GM19397 (cell line): ENCODE data around the gene EFCAB6.

Experiments
- ATAC-seq: cut with Tn5 transposase; IDR thresholded peaks from one replicate; pipeline ENCODE4 v1.9.1; 2021; ENCODE audit warnings: mild to moderate bottlenecking, moderate library complexity; ENCODE audit not compliant: unreplicated experiment

Gene EFCAB6

DNA sequence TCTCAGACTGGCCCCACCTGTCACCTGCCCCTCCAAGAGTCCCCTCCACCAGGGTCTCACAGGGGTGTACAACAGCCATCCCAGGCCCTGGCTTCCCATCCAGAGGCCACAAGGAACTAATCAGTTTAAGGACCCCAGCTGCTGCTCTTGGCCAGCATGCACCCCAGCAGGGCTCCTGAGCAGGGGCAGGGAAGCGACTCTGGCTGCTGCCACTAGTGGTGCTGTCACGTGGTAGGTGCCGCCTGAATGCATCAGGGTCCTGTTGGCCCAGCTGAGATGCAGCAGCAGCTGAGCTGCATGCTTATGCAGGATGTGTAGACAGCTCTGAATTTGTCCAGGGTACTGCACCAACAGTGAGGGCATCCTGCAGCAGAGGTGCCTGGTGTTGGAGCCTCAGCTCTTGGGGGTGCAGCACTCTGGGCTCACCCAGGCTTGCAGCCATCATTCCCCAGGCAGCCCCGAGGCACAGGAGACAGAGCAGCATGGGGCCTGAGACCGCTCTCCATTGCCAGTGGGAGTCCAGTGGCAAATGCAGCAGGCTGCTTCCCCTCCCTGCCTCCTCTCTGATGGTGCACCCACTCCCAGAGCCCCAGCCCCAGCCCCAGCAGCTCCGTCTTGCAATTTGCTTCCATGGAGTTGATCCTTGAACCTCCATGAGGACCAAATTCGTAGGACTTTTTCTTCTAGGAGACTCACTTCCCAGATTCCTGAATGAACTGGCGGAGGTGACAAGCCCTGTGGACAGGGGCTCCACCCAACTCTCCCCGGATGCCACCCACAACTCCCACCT lies 301.6 kb downstream of the EFCAB6 start:
- no peak for ATAC-seq

DNA sequence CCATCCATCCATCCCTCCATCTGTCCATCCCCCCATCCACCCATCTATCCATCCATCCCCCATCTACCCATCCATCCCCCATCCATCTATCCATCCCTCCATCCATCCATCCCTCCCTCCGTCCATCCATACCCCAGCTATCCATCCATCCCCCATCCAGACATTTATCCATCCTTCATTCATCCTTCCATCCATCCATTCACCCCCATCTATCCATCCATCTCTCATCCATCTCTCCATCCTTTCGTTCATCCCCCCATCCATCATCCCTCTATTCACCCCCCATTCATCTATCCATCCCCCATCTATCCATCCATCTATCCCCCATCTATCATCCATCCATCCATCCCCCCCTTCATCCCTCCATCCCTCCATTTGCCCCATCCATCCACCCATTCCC lies 302.8 kb downstream of the EFCAB6 start:
- no peak for ATAC-seq

DNA sequence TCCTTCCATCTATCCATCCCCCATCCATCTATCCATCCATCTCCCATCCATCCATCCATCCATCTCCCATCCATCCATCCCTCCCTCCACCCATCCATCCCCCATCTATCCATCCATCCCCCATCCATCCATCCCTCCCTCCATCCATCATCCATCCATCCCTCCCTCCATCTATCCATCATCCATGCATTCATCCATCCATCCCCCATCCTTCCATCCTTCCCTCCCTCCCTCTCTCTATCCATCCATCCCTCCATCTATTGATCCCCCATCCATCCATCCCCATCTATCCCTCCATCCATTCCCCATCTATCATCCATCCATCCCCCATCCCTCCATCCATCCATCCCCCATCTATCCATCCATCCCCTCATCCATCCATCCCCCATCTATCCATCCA lies 303.6 kb downstream of the EFCAB6 start:
- ATAC-seq, result no peak

DNA sequence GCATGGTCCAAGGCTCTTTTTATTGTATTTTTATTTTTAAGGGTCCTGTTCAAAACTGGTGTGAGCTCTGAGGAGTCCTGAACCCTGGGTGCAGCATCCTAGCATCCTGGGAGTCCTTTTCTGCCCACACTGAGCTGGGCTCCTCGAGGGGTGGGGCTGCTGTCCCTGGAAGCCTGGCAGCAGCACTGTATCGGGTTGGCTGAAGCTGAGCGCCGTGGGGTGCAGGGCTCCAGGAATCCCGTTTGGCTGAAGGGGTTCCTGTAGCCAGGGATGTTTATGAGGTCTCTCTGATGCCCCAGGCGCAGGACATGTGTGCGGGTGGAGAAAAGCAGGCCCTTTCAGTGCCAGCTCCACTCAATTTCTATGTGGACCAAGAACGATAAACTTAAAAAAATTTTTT lies 304.9 kb downstream of the EFCAB6 start:
- ATAC-seq, result no peak

DNA sequence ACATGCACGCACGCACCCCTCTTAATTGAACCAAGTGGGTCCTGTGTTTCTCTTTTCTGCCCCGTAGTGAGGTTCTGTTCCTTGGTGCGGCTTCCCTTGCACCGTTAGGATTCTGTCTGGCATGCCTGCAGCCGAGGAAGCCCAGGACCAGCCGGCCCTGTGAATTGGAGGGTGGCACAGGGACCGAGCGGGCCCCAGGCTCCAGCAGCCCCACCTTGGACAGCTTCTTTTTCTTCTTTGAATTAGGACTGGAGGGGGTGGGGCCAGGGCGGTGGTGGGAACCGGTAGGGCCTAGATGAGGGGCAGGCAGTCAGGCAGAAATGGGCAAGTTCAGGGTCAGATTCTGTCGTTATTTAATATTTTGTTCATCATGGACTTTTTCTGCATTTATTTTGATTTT lies 305.6 kb downstream of the EFCAB6 start:
- no peak for ATAC-seq

DNA sequence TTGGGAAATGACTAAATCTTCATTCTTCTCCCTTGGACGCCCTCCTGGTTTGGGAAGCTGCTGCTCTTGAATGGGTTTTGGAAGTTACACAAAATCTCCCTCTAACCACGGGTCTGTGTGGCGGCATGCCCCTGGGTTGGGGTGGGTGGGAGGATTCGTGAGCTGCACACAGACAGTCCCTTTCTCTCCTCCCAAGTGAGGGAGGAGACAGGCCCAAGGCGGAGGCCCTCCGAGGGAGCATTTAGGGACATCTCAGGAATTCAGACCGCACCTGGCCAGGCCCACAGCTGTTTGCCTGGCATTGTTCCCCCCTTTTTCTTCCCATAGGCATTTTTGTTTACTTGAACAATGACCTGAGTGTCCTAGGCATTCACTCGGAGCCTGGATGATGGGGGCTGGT lies 306.2 kb downstream of the EFCAB6 start:
- no peak for ATAC-seq

DNA sequence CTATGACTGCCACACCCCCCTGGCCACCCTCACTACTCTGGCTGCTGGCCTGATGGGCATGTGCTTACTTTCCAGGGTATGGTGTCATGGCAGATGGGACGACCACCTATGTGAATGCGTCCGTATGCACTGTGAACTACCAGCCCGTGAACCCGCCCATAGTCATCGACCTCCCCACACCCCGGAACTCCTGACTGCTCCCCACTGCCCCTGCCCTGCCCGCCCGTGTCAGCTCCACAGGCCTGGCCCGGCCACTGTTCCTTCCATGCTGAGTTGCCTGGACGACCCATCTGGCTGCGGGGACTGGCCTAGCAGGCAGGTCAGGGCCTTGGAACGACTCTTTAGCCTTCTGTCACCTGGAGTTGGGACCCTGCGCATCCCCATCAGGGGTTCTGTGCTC lies 306.7 kb downstream of the EFCAB6 start:
- no peak for ATAC-seq

DNA sequence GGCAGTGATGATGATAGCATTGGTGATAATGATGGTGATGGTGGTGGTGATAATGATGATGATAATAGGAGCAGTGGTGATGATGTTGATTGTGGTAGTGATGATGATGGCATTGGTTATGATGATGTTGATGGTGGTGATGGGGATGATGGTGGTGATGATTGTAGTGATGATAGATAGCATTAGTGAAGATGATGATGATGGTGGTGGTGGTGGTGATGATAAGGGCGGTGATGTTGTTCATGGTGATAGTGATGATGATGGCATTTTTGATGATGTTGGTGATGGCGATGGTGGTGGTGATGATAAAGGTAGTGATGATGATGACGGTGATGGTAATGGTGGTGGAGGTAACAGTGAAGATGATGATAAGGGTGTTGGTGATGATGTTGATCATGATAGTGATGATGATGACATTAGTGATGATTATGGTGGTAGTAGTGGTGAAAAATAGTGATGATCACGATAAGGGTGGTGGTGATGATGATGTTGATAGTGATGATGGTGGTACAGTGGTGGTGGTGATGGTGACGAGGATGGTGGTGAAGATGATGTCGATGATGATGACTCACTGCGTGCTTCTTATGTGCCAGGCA lies 307.3 kb downstream of the EFCAB6 start:
- ATAC-seq, result no peak

DNA sequence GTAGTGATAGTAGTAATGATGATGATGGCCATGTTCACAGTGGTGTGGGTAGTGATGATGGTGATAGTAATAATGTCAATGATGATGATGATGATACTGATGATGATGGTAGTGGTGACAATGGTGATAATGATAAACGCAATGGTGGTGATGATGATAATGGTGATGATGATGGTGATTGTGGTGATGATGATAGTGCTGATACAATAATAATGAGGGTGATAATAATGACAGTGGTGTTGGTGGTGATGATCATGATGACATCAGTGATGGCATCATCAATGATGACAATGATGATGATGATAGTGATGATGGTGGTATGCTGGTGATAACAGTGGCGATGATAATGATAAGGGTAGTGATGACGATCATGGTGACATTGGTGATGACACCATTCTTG lies 308.0 kb downstream of the EFCAB6 start:
- no peak for ATAC-seq

DNA sequence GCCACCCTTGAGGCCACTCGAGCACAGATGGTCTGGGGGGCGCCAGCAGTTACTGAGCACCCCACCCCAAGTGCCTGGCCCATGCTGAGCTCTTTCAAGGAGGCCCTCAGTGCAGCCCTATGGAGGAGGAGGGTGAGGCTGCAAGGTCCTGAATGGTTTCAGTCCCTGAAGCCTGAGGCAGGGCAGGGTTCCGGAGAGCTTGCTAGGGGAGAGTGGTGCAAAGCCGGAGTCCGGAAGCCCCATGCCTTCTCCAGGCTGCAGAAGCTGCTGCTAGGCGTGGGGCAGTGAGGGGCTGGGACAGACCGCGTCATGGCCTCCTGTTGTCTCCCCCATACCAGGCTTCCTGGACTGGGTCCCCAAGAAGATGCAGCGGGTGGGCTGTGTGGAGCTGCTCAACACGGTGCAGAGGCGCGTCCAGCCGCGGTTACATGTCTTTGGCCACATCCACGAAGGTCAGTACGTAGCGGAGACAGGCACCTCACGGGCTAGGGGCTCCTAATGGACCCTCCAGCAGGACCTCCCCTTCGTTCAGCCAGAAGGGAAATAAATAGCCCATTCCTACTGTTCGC lies 309.7 kb downstream of the EFCAB6 start:
- no peak for ATAC-seq

DNA sequence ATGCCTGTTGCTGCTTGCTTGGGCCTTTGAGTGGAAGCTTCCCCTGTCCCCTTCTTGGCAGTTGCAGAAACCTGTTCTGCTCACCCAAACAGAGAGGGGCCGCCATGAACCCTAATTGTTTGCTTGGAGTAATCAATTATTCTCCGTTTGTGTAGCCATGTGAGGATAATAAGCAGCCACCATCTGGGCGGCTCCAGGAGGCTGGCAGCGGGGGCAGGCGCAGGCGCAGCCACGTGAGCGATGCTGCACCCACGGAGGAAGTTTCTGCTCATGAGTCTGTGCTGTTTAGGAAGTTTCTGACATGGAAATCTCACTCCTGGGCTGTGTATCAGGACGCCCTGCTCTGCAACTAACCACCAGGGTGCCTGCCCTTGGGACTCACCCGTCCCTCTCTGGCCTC lies 310.2 kb downstream of the EFCAB6 start:
- no peak for ATAC-seq

DNA sequence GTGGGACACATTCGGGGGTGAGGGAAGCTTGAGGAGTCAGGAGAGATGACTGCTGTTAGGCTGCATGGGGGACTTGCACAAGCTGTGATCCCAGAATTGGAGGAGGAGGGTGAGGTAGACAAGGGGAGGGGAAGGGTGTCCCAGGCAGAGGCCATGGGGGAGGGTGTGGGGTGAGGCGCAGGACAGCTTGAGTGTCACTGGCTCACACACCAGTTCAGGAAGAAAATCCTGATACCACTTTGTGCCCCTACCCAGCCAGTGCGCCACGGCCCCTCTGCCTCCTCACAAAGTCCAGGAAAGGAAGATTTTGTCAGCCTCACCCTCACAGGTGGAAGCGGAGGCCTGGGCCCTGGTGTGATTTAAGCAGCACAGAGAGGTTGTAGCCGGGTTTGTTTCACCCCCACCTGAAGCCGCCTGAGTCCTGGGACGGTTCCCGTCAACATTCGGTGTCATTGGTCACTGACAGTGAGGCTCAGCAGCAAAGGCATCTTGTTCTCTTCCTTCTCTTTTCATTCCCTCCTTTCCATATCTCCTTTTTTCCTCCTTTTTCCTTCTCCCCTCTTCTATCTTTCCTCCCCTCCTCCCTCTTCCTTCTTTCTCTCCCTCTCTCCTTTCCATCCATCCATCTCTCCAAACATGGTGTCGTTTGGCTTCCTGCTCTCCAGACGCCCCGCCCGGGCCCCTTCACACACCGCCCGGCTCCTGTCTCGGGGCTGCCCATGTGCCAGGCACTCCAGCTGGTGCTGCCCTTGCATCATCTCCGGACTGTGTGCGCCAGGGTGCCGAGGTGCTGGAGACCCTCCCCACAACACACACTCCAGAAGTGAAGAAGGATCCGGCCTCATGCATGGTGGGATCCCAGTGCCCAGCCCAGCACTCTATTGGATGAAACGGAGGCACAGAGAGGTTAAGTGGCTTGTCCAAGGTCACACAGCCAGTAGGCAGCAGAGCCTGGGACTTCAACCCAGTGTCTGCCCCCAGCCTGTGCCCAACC lies 311.0 kb downstream of the EFCAB6 start:
- ATAC-seq, result no peak

DNA sequence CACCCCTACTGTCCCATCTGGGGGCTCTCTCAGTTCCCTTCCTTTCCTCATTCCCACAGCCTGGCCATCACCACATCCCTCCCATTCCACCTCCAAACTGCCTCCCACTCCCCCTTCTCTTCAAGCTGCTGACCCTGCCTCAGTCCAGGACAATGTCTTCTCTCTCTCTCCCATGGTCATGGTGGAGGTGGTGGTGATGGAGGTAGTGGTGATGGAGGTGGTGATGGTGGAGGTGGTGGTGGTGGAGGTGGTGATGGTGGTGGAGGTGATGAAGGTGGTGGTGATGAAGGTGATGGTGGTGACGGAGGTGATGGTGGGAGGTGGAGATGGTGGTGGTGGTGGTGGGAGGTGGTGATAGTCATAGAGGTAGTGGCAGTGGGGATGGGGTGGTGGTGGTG lies 313.2 kb downstream of the EFCAB6 start:
- no peak for ATAC-seq

DNA sequence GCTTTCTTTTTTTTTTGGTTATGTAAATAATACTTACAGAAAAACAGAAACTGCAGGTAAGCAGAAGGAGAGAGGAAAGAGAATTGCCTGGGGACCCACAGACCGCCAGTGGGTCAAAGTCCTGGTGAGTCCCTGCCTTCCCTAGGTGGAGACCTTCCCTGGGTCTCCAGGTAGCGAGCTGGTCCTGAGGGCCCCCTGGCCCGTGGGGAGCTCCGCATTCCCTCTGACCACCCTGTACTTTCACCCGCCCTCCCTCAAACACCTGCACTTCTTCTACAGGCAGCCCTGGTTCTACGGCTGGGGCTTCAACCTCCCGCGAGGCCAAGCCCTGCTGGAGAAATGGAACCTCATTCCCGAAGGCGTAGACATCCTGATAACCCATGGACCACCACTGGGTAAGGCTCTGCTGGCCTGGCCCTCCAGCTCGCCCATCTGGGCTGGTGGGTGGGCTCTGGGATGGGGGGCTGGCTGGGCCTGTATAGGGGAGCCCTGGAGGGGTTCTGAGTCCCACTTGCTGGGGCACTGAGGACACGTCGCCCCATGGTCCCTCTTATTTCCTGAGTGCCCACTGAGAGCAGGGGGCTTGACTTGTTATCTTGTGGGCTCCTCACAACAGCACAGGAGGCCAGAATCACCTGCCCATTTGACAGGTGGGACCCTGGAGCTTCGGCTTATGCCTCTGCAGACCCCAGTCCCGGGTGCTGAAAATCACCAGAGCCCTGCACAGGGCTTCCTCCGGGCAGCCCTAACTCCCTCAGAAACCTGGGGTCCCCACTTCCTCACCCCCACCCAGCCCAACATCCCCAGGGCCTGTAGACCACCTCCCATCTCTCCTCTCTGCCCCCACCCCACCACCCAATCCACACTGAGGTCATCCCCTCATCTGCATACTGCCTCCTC lies 313.9 kb downstream of the EFCAB6 start:
- ATAC-seq, result no peak

DNA sequence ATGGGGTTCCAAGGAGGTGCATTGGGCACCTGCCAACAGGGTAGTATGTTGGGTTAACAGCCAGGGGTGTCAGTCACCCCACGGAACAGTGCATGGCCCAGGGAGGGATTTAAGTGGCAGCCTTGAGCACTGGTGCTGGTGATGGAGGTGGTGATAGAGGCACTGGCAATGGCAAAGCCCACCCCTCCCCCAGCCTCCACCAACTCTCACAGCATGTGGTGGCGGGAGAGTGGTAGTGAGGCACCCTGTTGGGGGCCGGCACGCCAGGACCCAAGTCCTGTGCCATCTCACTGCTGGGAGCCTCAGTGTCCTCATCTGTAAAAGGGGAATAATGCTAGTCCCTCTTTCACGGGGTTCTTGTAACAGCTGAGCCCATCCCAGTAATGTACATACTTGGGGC lies 318.8 kb downstream of the EFCAB6 start:
- ATAC-seq, result no peak

DNA sequence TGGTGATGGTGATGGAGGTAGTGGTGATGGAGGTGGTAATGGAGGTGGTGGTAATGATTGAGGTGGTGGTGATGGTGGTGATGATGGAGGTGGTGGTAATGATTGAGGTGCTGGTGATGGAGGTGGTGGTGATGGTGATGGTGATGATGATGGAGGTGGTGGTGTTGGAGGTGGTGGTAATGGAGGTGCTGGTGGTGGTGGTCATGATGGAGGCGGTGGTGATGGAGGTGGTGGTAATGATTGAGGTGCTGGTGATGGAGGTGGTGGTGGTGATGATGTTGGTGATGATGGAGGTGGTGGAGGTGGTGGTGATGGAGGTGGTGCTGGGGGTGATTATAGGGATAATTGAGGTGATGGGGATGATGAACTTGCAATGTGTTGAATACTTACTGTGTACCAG lies 320.4 kb downstream of the EFCAB6 start:
- ATAC-seq, result no peak

DNA sequence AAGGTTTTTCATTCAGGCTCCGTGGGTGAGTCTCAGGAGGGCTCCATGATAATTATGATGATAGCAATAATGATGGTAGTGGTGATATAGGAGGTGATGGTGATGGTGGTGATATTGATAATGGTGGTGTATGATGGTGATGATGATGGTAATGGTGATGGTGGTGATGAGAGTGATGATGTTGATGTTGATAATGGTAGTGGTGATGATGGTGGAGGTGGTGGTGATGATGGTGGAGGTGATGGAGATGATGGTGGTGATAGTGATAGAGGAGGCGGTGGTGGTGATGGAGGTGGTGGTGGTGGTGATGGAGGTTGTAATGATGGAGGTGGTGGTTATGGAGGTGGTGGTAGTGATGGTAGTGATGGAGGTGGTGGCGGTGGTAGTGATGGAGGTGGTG lies 320.9 kb downstream of the EFCAB6 start:
- ATAC-seq, result no peak

DNA sequence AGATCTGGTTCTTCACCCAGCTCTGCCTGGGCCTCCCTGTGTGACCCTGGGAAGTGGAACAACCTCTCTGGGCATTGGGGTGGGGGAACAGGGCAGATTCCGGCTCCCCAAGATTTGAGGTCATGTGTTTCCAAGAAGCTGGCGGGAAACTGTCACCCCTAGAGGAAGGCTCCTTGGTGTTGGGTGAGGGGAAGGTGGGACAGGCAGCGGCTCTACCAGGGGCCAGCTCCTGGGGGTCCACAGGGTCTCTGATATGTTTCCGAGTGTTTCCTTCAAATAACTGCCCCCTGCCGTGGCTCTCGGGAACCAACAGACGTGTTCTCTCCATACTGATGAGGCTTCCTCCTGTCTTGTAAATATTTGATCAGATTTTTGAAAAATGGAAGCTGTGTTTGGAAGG lies 321.8 kb downstream of the EFCAB6 start:
- no peak for ATAC-seq

DNA sequence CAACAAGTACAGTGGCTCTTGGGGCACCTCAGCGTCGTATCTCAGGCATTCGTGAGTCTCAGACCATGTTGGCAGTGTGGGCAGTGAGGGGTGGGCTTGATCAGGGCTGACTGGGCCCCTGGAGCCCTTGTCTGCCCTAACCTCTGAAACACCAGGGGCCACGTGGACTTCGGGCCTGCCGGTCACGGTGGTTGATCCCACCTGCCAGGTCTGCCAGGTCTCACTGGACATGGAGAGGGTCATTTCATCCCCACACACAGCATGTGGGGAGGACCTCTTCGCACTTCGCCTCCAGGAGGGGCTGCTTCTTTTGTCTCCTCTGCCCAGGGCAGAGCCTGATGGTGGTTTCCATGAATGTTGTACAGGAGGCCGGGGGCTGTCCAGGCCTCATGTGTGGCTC lies 323.2 kb downstream of the EFCAB6 start:
- ATAC-seq, result no peak
